Left ventricle myocardium inferior (tissue), 1 donor: Measurements from ENCODE around the gene ZNF573. TPM values are rescaled to one million over a fixed set of nuclear protein-coding genes. Genes with fewer than 3 reads are reported as not detected.
"Not testable (repeated sequence)": the region's sequence is repeated elsewhere in the genome, so short reads cannot be mapped to it uniquely, and the experiment has no call there.

Experiments used
- DNase-seq: peaks from one replicate; pipeline ENCODE4 v3.0.0-alpha.2; 2020
- H3K27ac ChIP-seq: fragments of 200-600 bp; replicated peaks from 2 replicates; pipeline ENCODE4 v1.8.0; 2021
- H3K27me3 ChIP-seq: fragments of 200-600 bp; 2 replicates; pipeline ENCODE4 v1.8.0; 2021; ENCODE audit warnings: low read depth
- H3K36me3 ChIP-seq: fragments of 200-600 bp; 2 replicates; pipeline ENCODE4 v1.8.0; 2021
- H3K4me1 ChIP-seq: fragments of 200-600 bp; 2 replicates; pipeline ENCODE4 v1.8.0; 2021
- H3K4me3 ChIP-seq: fragments of 200-600 bp; 2 replicates; pipeline ENCODE4 v1.8.0; 2021; ENCODE audit warnings: mild to moderate bottlenecking, moderate library complexity
- H3K9me3 ChIP-seq: fragments of 200-600 bp; replicated peaks from 2 replicates; pipeline ENCODE4 v1.8.0; 2021
- intact Hi-C: fragments of 100-400 bp; cut with micrococcal nuclease; formaldehyde crosslinking; loops from one replicate; pipeline ENCODE4 v1.11.0; 2022
- long read RNA-seq: library from polyadenylated mRNA; unstranded; transcript quantifications from one replicate; pipeline ENCODE4 v2.0.0, GENCODE V29; 2021
- total RNA-seq: library from RNA; stranded (reverse); fragmentation: NEBNext Ultra II Directional; extraction: Animal tissue kit (Norgen Biotek cat#: 25700); gene quantifications from one replicate; pipeline ENCODE4 v1.2.1, GENCODE V29; 2021
- TF ChIP-seq, protein P1 (sequence below): fragments of 200-600 bp; IDR thresholded peaks from 2 replicates; pipeline ENCODE4 v1.8.0; 2021; ENCODE audit warnings: antibody characterized with exemption, mild to moderate bottlenecking, borderline replicate concordance
- donor health status: DM: no; HTN: yes; CAD: no; lungs with severe emphysema.

Gene ZNF573
- 9.8 TPM for total RNA-seq
- long read RNA-seq, partial matches to known transcripts = 0 of 6 reads
- long read RNA-seq, other reads (novel, unspliced or antisense) = 5 of 6 reads

DNA sequence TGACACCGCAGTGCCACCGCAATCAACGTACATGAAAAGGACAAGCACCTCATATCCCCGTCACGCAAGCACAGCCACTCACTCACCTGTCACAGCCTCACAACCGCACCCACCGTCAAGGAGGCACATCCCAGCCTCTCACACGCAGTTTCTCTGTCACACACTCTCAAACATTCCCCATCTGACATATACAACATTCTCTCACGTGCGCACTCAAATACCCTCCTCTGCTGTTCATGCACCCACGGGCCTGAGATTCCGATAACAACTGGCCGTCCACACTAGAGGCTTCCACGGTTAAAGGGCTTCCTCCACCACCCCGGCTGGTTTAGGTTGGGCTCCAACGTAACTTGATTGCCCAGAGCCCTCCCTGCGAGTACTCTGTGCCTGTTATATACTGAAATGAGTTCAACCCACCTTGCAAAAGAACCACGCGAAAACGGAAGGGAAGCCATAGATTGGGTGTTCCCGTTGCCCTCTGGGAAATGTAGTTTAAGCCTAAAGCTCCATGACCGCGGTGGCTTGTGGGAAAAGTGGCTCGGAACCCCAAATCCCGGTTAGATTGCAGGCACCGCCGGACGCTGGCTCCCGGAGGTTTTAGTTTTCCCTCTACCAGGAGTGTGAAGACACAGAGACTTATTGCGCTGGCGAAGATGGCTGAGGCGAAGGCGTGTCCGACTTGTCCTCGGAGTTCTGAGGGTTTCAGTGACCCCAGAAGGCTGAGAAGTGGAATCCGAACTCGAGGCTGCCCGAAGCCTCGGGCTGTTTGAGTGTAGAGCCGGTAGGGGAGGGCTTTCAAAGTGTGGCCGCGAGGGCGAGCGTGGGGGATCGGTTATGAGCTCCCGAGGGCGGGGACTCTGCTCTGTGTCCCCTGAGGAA, at the start of gene ZNF573:
Gene ZNF573, minus strand, starts transcription at position 460 of the 879 bp plus-strand sequence. CDS start 5,857 bp downstream, outside the sequence.
- TF ChIP-seq, protein P1, sequence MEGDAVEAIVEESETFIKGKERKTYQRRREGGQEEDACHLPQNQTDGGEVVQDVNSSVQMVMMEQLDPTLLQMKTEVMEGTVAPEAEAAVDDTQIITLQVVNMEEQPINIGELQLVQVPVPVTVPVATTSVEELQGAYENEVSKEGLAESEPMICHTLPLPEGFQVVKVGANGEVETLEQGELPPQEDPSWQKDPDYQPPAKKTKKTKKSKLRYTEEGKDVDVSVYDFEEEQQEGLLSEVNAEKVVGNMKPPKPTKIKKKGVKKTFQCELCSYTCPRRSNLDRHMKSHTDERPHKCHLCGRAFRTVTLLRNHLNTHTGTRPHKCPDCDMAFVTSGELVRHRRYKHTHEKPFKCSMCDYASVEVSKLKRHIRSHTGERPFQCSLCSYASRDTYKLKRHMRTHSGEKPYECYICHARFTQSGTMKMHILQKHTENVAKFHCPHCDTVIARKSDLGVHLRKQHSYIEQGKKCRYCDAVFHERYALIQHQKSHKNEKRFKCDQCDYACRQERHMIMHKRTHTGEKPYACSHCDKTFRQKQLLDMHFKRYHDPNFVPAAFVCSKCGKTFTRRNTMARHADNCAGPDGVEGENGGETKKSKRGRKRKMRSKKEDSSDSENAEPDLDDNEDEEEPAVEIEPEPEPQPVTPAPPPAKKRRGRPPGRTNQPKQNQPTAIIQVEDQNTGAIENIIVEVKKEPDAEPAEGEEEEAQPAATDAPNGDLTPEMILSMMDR = peak; percentile 44
- Histone ChIP-seq H3K27me3 (no peaks in the 10 kb centered on the region), H3K4me1 (peaks cover 21% of the 10 kb centered on the region), H3K27ac (peak within 1 kb of the TSS; percentile 87), H3K9me3 (peaks cover 15% of the 10 kb centered on the region), H3K4me3 (peak within 1 kb of the TSS; percentile 76), H3K36me3 (peaks cover 1% of the 10 kb centered on the region)
- intact Hi-C loops = no loop called here
- peak; percentile 82 for DNase-seq

DNA sequence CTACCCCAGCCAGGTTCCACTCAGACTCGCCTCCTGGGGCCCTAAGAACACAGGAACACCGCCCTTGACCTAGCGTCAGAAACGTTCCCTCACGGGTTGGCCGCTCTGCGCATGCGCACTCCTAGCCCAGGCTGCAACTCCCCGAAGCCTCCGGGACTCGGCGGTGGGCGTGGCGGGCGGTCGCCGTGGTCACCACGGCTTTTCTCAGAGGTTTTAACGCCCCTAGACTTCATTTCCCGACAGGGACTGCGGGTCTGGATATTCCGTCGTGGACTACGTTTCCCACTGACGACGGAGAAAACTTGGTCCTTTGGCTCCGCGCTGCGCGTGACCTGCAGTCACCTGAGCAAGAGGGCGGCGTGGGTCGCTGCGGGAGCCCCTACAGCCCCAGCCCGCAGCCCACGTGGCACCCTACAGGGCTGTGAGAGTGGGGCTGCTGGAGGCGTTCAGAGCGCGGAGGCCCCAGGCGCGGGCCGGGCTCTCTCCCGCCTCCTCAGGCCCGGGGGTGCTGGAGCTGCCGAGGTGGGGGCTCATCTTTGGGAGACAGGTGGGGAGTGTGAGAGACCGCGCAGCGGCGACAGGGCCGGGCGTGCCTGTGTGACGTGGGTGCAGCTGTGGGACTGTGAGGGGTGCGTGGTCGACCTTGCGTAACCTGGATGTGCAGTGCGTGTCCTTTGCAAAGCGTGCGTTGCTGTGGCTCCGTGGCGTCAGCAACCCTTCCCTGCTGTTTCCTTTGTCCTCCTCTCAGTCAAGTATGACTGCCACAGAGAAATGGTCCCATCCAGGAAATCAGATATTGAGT, 38.0 kb upstream of the ZNF573 start:
- TF ChIP-seq, protein P1 = no peak
- peak overlapping the region; percentile 66 for H3K27ac ChIP-seq
- H3K4me1 ChIP-seq = peaks cover 17% of the 10 kb centered on the region
- peaks cover 25% of the 10 kb centered on the region for H3K9me3 ChIP-seq
- peak; percentile 86 for DNase-seq
- peaks cover 29% of the 10 kb centered on the region for H3K36me3 ChIP-seq
- no peaks in the 10 kb centered on the region for H3K27me3 ChIP-seq
- H3K4me3 ChIP-seq = peak overlapping the region; percentile 80
- intact Hi-C loops = no loop called here

DNA sequence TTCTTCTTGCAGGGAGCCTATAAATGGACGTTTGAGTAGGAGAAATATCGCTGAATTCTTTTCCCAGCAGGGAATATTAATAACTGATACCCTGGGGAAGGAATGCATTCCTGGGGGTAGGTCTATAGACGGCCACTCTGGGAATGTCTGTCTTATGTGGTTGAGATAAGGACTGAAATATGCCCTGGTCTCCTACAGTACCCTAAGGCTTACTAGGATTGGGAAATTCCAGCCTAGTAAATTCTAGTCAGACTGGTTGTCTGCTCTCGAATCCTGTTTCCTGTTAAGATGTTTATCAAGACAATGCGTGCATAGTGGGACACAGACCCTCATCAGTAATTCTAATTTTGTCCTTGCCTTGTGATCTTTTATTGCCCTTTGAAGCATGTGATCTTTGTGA, 36.2 kb upstream of the ZNF573 start:
- H3K9me3 ChIP-seq = peaks cover 34% of the 10 kb centered on the region
- H3K27ac ChIP-seq, DNase-seq, H3K27me3 ChIP-seq, intact Hi-C loops, H3K4me3 ChIP-seq: not testable (repeated sequence)
- H3K4me1 ChIP-seq = peaks cover 17% of the 10 kb centered on the region
- H3K36me3 ChIP-seq = peaks cover 13% of the 10 kb centered on the region

DNA sequence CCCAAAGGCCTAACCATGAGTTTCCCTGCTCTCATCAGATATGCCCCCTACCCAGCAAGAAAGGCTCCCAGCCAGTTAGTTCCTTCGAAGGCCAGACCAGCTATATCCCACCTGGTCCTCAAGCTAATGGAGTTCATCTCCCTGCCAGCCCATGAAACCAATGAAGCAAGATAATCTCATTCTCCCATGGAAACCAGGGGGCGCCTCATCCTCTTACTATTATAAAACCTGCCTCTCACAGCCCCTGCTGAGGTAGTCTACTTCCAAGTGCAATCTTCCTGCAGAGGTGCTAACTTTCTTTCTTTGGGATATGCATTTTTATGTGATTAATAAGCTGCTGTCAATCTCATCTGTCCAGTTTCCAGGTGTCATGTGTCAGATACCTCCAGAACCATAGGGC, 34.0 kb upstream of the ZNF573 start:
- H3K36me3 ChIP-seq = peaks cover 6% of the 10 kb centered on the region
- TF ChIP-seq, protein P1 = no peak
- H3K4me1 ChIP-seq = peaks cover 17% of the 10 kb centered on the region
- H3K27ac ChIP-seq = no peak overlapping the region
- H3K27me3 ChIP-seq = no peaks in the 10 kb centered on the region
- peaks cover 56% of the 10 kb centered on the region for H3K9me3 ChIP-seq
- intact Hi-C loops = no loop called here
- DNase-seq = no peak
- H3K4me3 ChIP-seq = no peak overlapping the region

DNA sequence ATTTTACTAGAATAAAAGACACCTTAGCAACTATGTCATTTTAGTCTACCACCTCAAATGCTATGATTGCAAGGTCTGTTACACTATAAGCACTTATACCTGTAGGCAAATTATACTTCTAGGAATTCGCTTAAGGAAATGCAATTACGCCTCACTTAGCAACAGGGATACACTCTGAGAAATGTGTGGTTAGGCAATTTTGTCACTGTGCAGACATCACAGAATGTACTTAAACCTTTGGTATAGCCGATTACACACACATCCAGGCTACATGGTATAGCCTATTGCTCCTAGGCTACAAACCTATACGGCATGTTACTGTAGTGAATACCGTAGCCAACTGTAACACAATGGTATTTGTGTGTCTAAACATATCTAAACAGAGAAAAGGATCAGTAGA, 30.0 kb upstream of the ZNF573 start:
- H3K36me3 ChIP-seq = peaks cover 24% of the 10 kb centered on the region
- H3K9me3 ChIP-seq = peaks cover 82% of the 10 kb centered on the region

More for the DNA sequence above, 30.0 kb upstream of the ZNF573 start:
- no peak for DNase-seq
- intact Hi-C loops = no loop called here
- Histone ChIP-seq H3K4me1 (no peaks in the 10 kb centered on the region), H3K27ac (no peak overlapping the region), H3K27me3 (no peaks in the 10 kb centered on the region), H3K4me3 (no peak overlapping the region)
- TF ChIP-seq, protein P1 = no peak
